Hematopoietic multipotent progenitor cell (in vitro differentiated cells): Measurements from ENCODE around the gene TCF23. TPM values are rescaled to one million over a fixed set of nuclear protein-coding genes. Genes with fewer than 3 reads are reported as not detected.
A peak's percentile ranks its signal among the peaks of the same experiment; 100 is the strongest.
"Not testable (repeated sequence)": the region's sequence is repeated elsewhere in the genome, so short reads cannot be mapped to it uniquely, and the experiment has no call there.

ENCODE experiments used
- DNase-seq, 3 donors: peaks; one replicate each; pipeline ENCODE4 v3.0.0-alpha.2; 2011 to 2015; ENCODE audit warnings: low read depth in 2 of 3, low spot score in 2 of 3
- total RNA-seq: library from RNA; depleted of rRNA; stranded (reverse); fragments of >200 nt; gene quantifications from one replicate; pipeline ENCODE4 v1.2.3, GENCODE V29; 2012

TCF23 gene
- total RNA-seq, 1 donor: not detected

- DNase-seq: no peak
Observed at GRCh38 chr2:27184115-27184514, 35.3 kb downstream of the TCF23 start.

GRCh38 chr2:27185331-27186026 lies 36.7 kb downstream of the TCF23 start:
- DNase-seq: peak in 1 of 3 donors; percentile 42

GRCh38 chr2:27186613-27187345 lies 38.0 kb downstream of the TCF23 start:
- no peak for DNase-seq

GRCh38 chr2:27189989-27190388 lies 41.2 kb downstream of the TCF23 start:
- DNase-seq: no peak

- DNase-seq: peak in 2 of 3 donors; percentile 66 to 86
Observed at GRCh38 chr2:27191070-27191829, 42.4 kb downstream of the TCF23 start.

GRCh38 chr2:27194538-27195354 lies 45.9 kb downstream of the TCF23 start:
- no peak for DNase-seq

GRCh38 chr2:27195799-27196198 lies 47.0 kb downstream of the TCF23 start:
- DNase-seq: not testable (repeated sequence)

GRCh38 chr2:27198068-27198467 lies 49.3 kb downstream of the TCF23 start:
- DNase-seq: not testable (repeated sequence)

GRCh38 chr2:27198627-27199026 lies 49.8 kb downstream of the TCF23 start:
- no peak for DNase-seq

GRCh38 chr2:27199241-27199640 lies 50.4 kb downstream of the TCF23 start:
- no peak for DNase-seq

- DNase-seq: no peak
Observed at GRCh38 chr2:27201675-27202074, 52.9 kb downstream of the TCF23 start.

- DNase-seq: no peak
Observed at GRCh38 chr2:27202854-27203253, 54.0 kb downstream of the TCF23 start.

- no peak for DNase-seq
Observed at GRCh38 chr2:27203741-27204140, 54.9 kb downstream of the TCF23 start.

GRCh38 chr2:27204566-27204965 lies 55.8 kb downstream of the TCF23 start:
- no peak for DNase-seq

GRCh38 chr2:27205206-27205605 lies 56.4 kb downstream of the TCF23 start:
- DNase-seq: no peak

GRCh38 chr2:27206346-27206745 lies 57.5 kb downstream of the TCF23 start:
- DNase-seq: no peak

Other genes with a start within 250 kb of the TCF23 start
- 3.0 TPM for gene MAPRE3, start 178.4 kb upstream of the TCF23 start, total RNA-seq
- gene TMEM214, start 116.0 kb upstream of the TCF23 start, total RNA-seq: 44.4 TPM
- gene AGBL5, start 97.3 kb upstream of the TCF23 start, total RNA-seq: 38.0 TPM
- gene OST4, start 77.3 kb upstream of the TCF23 start, total RNA-seq: 397 TPM
- gene EMILIN1, start 70.4 kb upstream of the TCF23 start, total RNA-seq: 31.2 TPM
- 4.0 TPM for gene KHK, start 62.2 kb upstream of the TCF23 start, total RNA-seq
- 9.2 TPM for gene CGREF1, start 29.9 kb upstream of the TCF23 start, total RNA-seq
- 1.9 TPM for gene ABHD1, start 25.2 kb upstream of the TCF23 start, total RNA-seq
- 55.2 TPM for gene PREB, start 14.4 kb upstream of the TCF23 start, total RNA-seq
- under 0.01 TPM for gene PRR30, start 9.6 kb upstream of the TCF23 start, total RNA-seq
- 131 TPM for gene ATRAID, start 63.0 kb downstream of the TCF23 start, total RNA-seq
- 60.1 TPM for gene SLC5A6, start 63.3 kb downstream of the TCF23 start, total RNA-seq
- 63.0 TPM for gene CAD, start 68.4 kb downstream of the TCF23 start, total RNA-seq
- under 0.01 TPM for gene SLC30A3, start 114.0 kb downstream of the TCF23 start, total RNA-seq
- not detected for gene DNAJC5G, start 126.4 kb downstream of the TCF23 start, total RNA-seq
- gene TRIM54, start 133.4 kb downstream of the TCF23 start, total RNA-seq: under 0.01 TPM
- gene UCN, start 159.4 kb downstream of the TCF23 start, total RNA-seq: 2.2 TPM
- gene MPV17, start 174.1 kb downstream of the TCF23 start, total RNA-seq: 85.4 TPM
- 43.4 TPM for gene GTF3C2, start 207.8 kb downstream of the TCF23 start, total RNA-seq
- gene EIF2B4, start 221.3 kb downstream of the TCF23 start, total RNA-seq: 27.2 TPM
- gene SNX17, start 221.6 kb downstream of the TCF23 start, total RNA-seq: 130 TPM
- 17.0 TPM for gene ZNF513, start 231.7 kb downstream of the TCF23 start, total RNA-seq